Activated CD4-positive, CD25-positive, alpha-beta regulatory T cell treated with anti-CD3 and anti-CD28 coated beads, Interleukin-2, amount 50 U/mL, for 24 hours (primary cell): Measurements from ENCODE around the gene SLC38A9.
"Not testable (repeated sequence)": the region's sequence is repeated elsewhere in the genome, so short reads cannot be mapped to it uniquely, and the experiment has no call there.

Experiments
- ATAC-seq, 2 donors: fragments of 150-1000 bp; cut with Tn5 transposase; one replicate each; pipeline ENCODE4 v1.10.0; 2021; ENCODE audit warnings: mild to moderate bottlenecking in 1 of 2, moderate library complexity in 1 of 2

The SLC38A9 gene, protein sequence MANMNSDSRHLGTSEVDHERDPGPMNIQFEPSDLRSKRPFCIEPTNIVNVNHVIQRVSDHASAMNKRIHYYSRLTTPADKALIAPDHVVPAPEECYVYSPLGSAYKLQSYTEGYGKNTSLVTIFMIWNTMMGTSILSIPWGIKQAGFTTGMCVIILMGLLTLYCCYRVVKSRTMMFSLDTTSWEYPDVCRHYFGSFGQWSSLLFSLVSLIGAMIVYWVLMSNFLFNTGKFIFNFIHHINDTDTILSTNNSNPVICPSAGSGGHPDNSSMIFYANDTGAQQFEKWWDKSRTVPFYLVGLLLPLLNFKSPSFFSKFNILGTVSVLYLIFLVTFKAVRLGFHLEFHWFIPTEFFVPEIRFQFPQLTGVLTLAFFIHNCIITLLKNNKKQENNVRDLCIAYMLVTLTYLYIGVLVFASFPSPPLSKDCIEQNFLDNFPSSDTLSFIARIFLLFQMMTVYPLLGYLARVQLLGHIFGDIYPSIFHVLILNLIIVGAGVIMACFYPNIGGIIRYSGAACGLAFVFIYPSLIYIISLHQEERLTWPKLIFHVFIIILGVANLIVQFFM

DNA sequence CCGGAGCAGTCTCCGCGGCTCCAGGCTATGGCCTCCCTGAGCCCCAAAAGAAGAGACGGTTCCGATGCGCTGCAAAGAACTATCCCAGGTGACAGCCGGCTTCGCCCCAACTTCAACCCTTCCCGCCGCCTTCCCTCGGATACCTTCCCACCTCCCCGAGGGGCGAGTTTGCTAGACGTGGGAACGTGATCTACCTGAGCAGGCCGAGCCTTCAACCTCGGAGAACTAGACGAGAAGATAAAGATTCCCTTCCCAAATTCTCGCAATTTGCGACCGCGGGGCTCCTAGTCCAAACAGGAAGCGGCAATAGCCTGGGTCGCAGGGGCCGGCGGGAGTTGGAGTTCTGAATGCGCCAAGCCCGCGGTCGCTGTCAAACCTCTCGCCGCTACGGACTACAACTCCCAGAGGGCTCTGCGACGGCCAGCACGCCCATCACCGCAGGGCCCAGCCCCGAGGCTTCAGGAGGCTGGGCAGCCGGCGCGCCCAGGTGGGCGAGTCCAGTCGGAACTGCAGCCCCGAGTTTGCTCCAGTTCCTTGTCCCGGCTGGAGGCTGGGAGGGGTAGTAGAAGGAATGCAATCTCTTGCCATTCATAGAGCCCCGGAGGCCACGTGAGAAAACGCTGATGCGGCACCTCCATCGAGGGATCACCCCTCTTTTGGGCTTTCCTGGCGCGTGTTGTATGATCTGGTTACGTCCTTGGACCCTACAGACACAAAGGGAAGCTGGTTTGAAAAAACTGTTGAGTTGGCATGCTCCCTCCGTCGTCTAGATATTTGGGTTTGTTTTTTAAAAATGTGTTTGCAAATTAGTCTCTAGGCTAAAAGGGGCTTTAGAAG lies at the start of gene SLC38A9:
SLC38A9 (minus strand) TSS at position 302 of the 837 bp plus-strand sequence. CDS start 14,366 bp downstream, outside the sequence.
- ATAC-seq = peak; percentile 100

DNA sequence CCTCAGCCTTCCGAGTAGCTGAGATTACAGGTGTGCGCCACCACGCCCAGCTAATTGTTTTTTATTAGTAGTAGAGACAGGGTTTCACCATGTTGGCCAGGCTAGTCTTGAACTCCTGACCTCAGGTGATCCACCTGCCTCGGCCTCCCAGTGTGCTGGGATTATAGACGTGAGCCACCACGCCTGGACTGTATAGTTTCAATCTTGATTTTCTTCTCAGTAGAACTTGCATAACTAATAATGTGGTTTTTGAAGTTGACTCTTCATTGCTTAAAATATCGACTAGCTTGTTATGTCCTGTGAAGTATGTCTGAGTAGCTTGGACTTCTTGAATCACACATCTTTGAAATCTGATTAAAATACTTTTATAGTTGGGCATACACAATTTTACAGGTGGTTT lies 49.6 kb upstream of the SLC38A9 start:
- not testable (repeated sequence) for ATAC-seq

DNA sequence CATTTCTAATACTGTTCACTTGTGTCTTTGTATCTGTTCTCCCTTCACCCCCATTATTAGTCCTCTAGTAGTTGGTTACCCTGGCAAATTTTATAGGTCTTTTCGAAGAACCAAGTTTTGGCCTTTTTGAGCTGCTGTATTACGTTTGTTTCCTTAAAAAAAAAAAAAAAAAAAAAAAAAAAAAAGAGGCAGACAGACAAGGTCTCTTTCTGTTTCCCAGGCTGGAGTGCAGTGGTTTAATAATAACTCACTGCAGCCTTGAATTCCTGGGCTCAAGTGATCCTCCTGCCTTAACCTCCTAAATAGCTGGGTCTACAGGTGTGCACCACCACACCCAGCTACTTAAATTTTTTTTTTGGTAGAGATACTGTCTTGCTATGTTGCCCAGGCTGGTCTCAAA lies 46.6 kb upstream of the SLC38A9 start:
- ATAC-seq = no peak

DNA sequence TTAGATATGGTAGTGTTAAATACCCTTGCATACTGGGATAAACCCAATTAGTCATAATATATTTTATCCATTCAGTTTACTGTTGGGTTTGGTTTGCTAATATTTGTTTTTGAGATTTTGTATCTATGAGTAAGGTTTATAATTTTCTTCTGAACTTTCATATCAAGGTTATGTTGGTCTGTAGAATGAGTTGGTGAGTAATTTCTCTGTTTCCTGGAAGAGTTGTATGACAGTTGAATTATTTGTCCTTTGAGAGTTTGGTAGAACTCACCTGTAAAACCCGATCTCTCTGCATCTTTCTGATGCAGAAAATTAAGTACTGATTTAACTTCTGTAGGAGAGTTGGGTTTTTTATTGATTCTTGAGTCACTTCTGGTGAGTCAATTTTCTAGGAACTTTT lies 46.1 kb upstream of the SLC38A9 start:
- peak; percentile 87 to 89 for ATAC-seq

DNA sequence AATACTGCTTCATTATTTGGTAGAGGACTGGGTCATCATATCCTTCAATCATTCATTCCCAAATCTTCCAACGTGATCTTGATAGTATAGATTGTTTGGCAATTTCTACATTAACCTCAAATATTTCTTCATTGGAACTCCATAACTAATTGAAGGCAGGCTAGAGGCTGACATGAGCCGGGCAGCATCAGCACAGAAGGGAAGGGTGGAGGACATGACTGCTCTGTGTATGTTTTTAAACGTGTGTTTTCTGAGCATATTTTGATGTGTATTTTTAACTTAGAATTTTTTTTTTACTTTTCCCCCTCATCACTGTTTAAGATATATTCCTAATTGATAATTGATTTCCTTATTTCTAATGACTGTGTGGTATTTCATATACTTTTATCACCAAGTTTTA lies 38.4 kb upstream of the SLC38A9 start:
- no peak for ATAC-seq

DNA sequence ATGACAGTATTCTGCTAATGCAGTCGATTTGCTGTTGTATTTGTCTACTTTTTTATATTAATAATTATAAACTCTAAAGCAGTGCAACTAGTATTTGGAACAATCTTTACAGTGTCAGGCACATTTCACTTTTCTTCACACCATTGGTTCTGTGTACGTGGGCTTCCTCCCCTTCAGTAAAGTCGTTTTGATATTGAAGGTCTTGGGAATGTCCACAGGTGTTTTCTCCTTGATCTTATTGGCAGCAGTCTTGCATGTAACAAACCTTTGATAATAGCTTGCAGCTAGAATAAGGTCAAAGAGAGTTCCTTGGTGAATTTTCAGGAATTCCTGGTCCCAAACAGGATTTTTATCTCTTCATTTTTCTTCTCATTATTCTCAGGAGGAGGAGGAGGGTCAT lies 37.9 kb upstream of the SLC38A9 start:
- no peak for ATAC-seq

DNA sequence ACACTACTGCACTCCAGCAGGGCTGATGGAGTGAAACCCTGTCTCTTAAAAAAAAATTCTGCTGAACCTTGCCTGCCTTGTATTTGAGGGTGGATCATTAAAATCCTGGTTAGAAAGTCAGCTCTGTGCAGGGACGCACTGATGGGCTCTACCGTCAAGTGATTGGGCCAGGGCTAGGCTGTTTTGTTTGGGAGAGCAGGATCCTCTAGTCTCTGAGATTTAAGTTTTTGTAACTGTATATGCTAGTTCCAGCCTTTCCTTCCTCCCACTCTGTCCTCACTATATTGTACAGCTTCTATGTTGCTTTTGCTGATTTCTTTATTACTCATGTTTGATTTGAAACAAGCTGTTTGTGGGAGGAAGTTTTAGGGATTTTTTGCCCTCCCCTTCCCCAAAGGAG lies 37.3 kb upstream of the SLC38A9 start:
- ATAC-seq = no peak

DNA sequence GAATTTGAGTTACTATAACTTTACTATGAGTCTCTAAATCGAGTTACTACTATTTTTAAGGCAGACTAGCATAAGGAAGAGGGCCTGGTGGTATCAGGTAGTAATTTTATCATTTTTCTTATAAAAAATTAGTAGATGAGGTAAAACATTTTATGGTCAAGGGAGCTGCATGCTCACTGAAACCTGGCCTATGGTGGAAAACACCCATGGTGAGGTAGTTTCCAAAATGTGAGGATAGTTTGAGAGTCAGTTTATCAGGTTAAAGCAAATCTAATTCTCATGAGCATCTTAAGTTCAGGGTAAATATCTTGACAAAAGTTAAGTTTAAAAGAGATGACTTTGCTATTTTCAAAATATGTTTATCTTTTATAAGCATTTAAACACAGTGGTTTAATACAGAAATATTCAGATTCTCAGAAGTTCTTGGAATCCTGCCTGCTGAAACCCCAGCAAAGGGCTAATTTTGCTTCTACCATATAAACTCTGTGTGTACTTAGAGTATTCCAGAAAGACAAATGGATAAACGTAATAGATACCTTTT lies 35.7 kb upstream of the SLC38A9 start:
- ATAC-seq = no peak

DNA sequence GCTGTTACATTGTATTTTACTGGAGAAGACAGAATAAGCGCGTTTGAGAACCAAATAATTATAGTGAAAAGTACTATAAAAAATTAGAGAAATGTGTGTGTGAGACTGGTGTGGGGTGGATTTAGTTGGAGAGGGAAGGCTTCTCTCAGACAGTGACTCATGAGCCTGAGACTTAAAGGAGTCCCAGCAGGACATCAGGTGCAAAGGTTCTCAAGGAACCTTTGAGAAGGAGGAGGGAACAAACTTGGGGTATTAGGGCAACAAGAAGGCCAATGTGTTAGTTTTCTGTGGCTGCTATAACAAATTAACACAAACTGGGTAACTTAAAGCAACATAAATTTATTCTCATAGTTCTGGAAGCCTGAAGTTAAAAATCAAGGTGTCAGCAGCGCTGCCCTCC lies 30.7 kb upstream of the SLC38A9 start:
- no peak for ATAC-seq

DNA sequence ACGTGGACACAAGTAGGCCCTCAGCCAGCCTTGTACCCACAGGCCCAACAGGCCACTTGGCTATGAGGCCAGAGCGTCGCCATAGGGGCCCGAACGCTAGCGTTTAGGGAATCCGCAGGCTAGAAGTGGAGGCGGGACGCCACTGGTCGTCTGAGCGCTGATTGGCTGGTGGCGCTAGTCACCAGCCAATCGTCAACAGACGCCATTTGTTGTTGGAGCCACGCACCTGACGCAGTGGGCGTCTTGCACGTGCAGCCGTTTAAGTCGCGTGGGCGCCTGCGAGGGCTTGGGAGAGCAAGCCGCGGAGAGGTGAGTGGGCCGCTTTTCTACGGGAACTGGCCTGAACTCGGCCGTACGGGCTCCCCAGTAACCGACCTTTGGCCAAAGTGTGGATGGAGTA lies 25.7 kb upstream of the SLC38A9 start, which contains the start of gene DDX4:
DDX4 (plus strand) TSS at position 269 of the 400 bp plus-strand sequence. CDS start 903 bp downstream, outside the sequence.
- ATAC-seq = no peak

DNA sequence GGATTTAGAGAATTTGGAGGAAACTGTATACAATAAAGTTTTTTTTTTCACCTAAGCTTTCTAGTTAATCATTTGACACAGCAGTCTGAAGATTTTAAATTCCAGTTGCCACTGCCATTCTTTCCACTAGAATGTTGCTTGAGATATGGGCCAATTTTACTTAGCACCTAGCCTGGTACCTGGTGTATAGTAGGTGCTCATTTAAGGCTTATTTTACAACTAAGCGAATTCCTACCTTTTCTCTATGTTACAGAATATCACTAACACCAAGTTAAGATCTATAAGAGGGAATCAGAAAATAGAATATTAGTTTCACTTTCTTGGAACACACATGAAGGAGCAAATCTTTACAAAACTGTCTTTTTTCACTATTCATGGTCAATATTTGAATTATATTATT lies 22.5 kb upstream of the SLC38A9 start:
- no peak for ATAC-seq

DNA sequence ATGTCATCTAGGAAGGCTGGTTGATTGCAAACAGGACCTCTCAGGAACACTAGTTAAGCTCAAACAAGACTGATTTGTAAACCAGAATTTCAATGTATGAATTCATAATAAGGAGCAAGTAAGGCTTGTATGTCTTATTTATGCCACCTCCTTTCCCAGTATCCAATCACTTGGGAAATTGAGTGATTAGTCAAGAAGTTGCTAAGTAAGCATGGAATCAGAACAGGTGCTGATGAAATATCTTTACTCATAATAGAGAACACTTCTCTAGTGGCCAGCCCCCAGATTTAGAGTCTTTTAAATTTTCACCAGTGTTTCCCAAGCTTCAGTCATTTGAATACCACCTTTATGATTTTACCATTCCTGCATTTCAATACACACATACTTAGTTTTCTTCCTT lies 20.5 kb upstream of the SLC38A9 start:
- ATAC-seq = no peak

DNA sequence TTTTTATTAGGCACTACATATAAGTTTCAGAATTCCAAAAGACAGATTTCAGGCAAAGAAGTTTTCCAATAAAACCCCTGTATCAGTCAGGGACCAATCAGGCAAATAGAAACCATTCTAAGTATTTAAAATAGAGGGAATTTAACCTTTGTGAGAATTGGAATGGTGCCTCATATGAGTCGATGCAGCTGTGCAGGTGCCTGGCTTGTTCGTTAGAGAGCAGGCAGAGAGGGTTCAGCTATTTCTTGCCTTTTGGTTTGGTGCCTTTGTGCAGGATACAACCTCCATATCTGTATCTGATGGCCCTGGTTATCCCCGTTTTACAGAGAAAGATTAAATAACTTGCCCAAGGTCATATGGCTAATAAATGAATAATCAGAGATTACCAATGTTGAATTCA lies 19.7 kb upstream of the SLC38A9 start:
- no peak for ATAC-seq

DNA sequence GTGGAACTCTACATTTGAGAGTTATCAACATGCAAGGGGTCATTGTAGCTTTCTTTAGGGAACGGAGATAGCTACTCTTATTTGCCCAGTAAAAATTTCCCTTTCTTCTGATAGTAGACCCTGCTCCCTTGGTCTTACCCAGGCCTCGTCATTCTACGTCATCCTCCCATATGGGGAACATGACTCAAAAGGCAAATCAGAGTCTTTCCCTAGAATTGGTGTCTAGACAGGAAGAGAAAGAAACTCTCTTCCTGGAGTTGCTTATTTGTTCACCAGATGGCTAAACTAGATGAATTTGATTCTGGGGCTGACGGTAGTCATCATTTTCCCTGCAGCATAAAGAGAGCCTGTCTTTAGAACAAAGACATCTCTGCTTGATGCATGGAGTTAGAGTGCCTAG lies 12.2 kb upstream of the SLC38A9 start:
- peak in 1 of 2 donors; percentile 25 for ATAC-seq

DNA sequence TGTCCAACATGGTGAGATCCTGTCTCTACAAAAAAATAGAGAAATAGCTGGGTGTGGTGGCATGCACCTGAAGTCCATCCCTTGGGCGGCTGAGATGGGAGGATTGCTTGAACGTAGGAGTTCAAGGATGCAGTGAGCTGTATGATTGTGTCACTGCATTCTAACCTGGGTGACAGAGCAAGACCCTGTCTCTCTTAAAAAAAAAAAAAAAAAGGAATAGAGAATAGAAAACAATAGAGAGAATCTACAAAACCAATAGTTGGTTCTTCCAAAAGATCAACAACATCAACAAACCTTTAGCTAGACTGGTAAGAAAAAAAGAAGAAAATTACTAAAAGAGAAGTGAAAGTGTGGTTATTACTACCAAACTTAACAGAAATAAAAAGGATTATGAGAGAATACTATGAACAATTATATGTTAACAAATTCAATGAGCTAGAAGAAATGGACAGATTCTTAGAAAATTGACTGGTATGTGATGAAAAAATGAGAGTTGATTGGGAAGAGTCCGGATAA lies 8.1 kb upstream of the SLC38A9 start:
- no peak for ATAC-seq

DNA sequence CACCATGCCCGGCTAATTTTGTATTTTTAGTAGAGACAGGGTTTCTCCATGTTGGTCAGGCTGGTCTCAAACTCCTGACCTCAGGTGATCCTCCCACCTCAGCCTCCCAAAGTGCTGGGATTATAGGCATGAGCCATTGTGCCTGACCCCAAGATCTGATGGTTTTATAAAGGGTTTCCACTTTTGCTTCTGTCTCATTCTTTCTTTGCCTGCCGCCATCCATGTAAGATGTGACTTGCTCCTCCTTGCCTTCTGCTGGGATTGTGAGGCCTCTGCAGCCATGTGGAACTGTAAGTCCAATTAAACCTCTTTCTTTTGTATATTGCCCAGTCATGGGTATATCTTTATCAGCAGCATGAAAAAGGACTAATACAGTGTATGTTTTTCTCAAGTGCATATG lies 6.9 kb upstream of the SLC38A9 start:
- not testable (repeated sequence) for ATAC-seq

DNA sequence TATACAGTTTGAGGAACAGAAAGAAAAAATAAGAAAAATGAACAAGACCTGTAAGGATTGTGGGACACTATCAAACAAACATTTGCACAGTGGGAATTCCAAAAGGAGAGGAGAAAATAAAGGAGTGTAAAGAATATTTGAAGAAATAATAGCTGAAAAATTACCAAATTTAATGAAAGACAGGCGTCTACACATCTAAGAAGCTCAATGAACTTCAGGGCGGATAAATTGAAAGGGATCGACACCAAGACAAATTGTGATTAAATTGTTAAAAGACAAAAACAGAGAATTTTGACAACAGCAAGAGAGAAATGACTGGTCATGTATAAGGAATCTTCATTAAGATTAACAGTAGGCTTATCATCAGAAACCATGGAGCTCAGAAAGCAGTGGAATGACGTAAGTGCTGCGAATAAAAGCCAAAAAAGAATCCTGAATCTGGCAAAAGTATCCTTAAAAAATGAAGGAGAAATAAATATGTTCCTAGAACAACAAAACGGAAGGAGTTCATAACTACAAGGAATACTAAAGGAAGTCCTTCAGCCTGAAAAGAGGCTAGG lies 3.5 kb upstream of the SLC38A9 start:
- ATAC-seq = no peak

DNA sequence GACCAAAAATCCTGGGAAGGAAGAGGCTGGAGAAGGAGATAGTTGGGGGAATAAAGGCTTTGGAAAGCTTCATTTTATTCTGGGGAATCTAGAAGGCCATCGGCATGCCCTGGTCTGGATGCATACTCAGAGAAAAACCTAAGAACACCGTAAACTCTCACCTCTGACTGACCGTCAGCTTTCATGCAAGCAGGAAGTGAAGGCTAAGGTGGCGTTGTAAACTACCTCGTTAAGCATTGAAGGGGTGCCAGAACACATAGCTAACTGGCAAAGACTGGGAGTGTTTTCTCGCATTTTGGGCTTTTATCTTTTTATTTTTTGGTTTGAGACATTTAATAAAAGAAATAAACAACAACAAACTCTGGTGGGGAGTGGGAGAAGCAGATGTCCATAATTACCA lies 2.6 kb upstream of the SLC38A9 start:
- ATAC-seq = no peak

DNA sequence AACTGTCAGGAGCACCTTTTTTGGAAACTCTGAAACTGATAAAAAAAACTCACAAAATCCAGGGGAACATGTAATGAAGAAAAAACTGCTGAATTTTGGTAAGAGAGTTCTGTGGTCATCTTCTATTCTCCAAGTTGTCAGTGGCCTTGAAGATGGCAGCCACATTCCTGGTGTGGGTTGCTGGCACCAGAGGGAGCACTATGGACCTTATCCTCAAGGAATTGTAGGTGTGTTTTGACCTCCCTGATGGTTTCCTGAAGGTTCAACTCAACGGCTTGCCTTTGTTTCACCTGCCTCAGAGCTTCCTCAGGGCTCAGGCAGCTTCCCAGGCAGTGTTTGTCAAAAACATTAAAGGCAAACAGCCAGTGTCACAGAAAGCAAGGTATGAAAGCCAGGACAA lies 2.2 kb upstream of the SLC38A9 start:
- no peak for ATAC-seq

DNA sequence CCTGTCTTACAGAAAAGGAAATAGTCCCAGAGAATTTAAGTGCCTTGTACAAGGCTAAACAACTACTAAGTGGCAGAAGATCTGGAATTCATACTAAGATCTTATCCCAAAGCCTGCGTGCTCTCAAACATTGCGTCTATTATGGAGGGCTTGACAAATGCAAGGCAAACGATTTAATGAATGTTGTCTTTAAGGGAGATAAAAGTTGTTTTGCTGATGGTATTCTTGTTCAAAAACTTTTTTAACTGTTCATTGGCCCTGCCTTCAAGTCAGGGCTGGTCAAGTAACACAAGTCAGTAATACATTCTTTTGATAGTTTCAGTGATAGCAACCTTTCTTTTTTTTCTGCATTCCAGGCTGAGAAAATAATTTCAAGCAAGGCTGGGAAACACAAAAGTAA lies 1.7 kb upstream of the SLC38A9 start:
- ATAC-seq = no peak

DNA sequence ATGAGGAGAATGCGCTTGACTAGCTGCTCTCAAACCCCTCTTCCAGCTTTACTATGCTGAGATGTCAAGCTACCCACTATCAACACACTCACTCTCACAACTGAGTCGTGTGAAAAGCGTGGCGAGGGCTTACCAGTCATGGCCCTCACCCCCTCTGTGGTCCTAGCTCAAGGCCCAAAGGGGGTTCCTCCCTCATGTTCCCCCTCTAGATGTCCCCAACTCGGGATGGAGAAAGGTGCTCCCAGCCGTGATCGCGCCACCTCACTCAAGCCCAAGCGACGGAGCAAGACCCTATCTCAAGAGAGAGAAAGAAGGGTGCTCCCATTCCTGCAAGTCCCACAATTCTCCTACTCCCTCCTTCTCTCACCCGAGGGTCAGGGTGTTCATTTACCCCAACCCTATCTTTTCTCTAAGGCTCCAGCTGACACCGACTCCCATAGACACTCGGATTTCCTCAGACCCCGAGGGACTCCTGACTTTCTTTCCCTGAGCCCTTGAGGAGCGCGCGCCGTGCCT lies 559 bp downstream of the SLC38A9 start:
- ATAC-seq = no peak

DNA sequence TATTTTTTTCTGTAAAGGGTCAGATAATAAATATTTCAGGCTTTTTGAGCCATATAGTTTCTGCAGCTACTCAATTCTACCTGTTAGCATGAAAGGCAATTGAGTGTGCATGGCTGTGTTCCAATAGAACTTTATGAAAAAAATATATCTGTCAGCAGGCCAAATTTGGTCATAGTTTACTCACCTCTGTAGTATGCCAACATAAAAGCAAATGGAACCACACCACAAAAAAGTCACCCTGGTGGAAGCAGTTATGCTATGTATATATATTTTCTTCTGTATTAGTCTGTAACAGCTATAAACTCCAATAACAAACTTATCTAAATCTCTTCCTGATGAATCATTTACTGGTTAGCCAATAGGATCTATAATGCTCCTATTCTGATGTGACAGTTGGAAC lies 3.4 kb downstream of the SLC38A9 start:
- no peak for ATAC-seq
